PFSK-1 (cell line): ENCODE data around the gene LRRC4C.

ENCODE experiments used
- FOXP2 ChIP-seq: optimal IDR thresholded peaks from 2 replicates; pipeline ENCODE3; 2011; ENCODE audit warnings: borderline replicate concordance, control low read depth, inconsistent platforms; ENCODE audit not compliant: insufficient read depth; ENCODE audit errors: extremely low read length, extremely low read depth
- POLR2AphosphoS5 ChIP-seq: IDR thresholded peaks from 2 replicates; pipeline ENCODE4 v1.6.1; 2012; ENCODE audit warnings: low read depth, mild to moderate bottlenecking, control low read depth, low read length, moderate library complexity
- SIN3A ChIP-seq: IDR thresholded peaks from 2 replicates; pipeline ENCODE4 v1.6.1; 2012; ENCODE audit warnings: mild to moderate bottlenecking, low read length, moderate library complexity, borderline replicate concordance; ENCODE audit not compliant: insufficient read depth
- TAF1 ChIP-seq: IDR thresholded peaks from 2 replicates; pipeline ENCODE4 v1.6.1; 2012; ENCODE audit warnings: low read length, control low read depth, borderline replicate concordance; ENCODE audit not compliant: insufficient read depth
- TF ChIP-seq, protein P1 (sequence below), 2 experiments: IDR thresholded peaks; 2 replicates each; pipeline versions ENCODE4 v1.6.1 to v1.8.0; 2011 to 2012; ENCODE audit warnings: low read depth in 2 of 2, low read length in 2 of 2, control low read depth in 1 of 2, inconsistent platforms in 1 of 2, mild to moderate bottlenecking in 1 of 2, moderate library complexity in 1 of 2; ENCODE audit not compliant: insufficient read depth in 1 of 2

DNA sequence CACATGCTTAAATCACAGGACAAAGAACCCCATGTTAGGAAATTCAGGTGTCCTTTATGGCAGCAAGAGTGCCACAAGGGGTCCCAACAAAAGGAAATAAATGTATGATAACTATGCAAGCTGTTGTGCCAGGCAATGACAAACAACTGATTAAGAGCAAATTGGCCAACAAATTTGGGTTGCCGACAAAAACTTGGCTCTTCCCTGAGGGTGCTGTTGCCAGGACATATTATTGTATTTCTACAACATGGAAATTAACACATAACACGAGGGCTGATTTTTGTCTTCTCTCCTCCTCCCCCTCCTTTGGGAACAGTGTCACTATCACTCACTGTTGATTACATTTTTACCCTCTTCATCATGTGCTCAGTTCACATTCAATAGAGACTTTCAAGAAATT is 56.0 kb downstream of the LRRC4C start:
- TF ChIP-seq, protein P1, sequence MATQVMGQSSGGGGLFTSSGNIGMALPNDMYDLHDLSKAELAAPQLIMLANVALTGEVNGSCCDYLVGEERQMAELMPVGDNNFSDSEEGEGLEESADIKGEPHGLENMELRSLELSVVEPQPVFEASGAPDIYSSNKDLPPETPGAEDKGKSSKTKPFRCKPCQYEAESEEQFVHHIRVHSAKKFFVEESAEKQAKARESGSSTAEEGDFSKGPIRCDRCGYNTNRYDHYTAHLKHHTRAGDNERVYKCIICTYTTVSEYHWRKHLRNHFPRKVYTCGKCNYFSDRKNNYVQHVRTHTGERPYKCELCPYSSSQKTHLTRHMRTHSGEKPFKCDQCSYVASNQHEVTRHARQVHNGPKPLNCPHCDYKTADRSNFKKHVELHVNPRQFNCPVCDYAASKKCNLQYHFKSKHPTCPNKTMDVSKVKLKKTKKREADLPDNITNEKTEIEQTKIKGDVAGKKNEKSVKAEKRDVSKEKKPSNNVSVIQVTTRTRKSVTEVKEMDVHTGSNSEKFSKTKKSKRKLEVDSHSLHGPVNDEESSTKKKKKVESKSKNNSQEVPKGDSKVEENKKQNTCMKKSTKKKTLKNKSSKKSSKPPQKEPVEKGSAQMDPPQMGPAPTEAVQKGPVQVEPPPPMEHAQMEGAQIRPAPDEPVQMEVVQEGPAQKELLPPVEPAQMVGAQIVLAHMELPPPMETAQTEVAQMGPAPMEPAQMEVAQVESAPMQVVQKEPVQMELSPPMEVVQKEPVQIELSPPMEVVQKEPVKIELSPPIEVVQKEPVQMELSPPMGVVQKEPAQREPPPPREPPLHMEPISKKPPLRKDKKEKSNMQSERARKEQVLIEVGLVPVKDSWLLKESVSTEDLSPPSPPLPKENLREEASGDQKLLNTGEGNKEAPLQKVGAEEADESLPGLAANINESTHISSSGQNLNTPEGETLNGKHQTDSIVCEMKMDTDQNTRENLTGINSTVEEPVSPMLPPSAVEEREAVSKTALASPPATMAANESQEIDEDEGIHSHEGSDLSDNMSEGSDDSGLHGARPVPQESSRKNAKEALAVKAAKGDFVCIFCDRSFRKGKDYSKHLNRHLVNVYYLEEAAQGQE (IDR thresholded peaks at IDR 0.05; ENCODE audit: insufficient read depth in 1 of 2, low read depth in 2 of 2, low read length in 2 of 2) = no peak
- no peak for TF ChIP-seq SIN3A
- TF ChIP-seq TAF1 = no peak
- TF ChIP-seq POLR2AphosphoS5 = no peak
- no peak for TF ChIP-seq FOXP2
